Natural killer cell (primary cell): Measurements from ENCODE around the gene COL27A1. TPM values are rescaled to one million over a fixed set of nuclear protein-coding genes. Genes with fewer than 3 reads are reported as not detected.
"Not testable (repeated sequence)": the region's sequence is repeated elsewhere in the genome, so short reads cannot be mapped to it uniquely, and the experiment has no call there.

Experiments
- ATAC-seq, 3 donors: fragments of 150-1000 bp in 2 of 3; fragments of 200-7000 bp in 1 of 3; cut with Tn5 transposase; 1 replicate in 1 of 3; 2 replicates in 2 of 3; pipeline ENCODE4 v1.10.0; 2021; ENCODE audit warnings: mild to moderate bottlenecking in 2 of 3, moderate library complexity in 2 of 3
- DNase-seq, 2 donors: peaks; one replicate each; pipeline versions ENCODE4 v3.0.0 to v3.0.0-alpha.2; 2013 to 2021; ENCODE audit warnings: mixed read lengths in 1 of 2
- H3K27ac ChIP-seq: one replicate; pipeline ENCODE4 v1.5.1; 2013; ENCODE audit warnings: mild to moderate bottlenecking, low read length
- H3K27me3 ChIP-seq: one replicate; pipeline ENCODE4 v1.6.1; 2013; ENCODE audit warnings: low read length; ENCODE audit not compliant: control insufficient read depth, insufficient read depth
- H3K36me3 ChIP-seq: one replicate; pipeline ENCODE4 v1.6.1; 2013; ENCODE audit warnings: low read length; ENCODE audit not compliant: control insufficient read depth, insufficient read depth
- H3K4me1 ChIP-seq: one replicate; pipeline ENCODE4 v1.6.1; 2013; ENCODE audit warnings: low read length; ENCODE audit not compliant: control insufficient read depth, insufficient read depth
- H3K4me3 ChIP-seq: one replicate; pipeline ENCODE4 v1.5.1; 2013; ENCODE audit warnings: low read length
- H3K9me3 ChIP-seq: one replicate; pipeline ENCODE4 v1.6.1; 2013; ENCODE audit warnings: low read length; ENCODE audit not compliant: control insufficient read depth, insufficient read depth
- H3K27ac Mint-ChIP-seq, 2 donors: one replicate each; pipeline ENCODE4 v1.8.0; 2022; ENCODE audit warnings: mild to moderate bottlenecking in 2 of 2, mixed read lengths in 2 of 2, moderate library complexity in 1 of 2
- H3K27me3 Mint-ChIP-seq, 2 donors: one replicate each; pipeline ENCODE4 v1.8.0; 2022; ENCODE audit warnings: low read depth in 2 of 2, mixed read lengths in 2 of 2
- H3K36me3 Mint-ChIP-seq: one replicate; pipeline ENCODE4 v1.8.0; 2022; ENCODE audit warnings: mixed read lengths
- H3K4me1 Mint-ChIP-seq, 2 donors: one replicate each; pipeline ENCODE4 v1.8.0; 2022; ENCODE audit warnings: mixed read lengths in 2 of 2
- H3K4me3 Mint-ChIP-seq: one replicate; pipeline ENCODE4 v1.8.0; 2022; ENCODE audit warnings: mild to moderate bottlenecking, moderate library complexity, mixed read lengths
- H3K9me3 Mint-ChIP-seq, 2 donors: one replicate each; pipeline ENCODE4 v1.8.0; 2022; ENCODE audit warnings: mixed read lengths in 2 of 2
- WGBS: methylation state at CpG from one replicate; pipeline ENCODE4 v1.1.7; 2013; ENCODE audit warnings: missing lambda C conversion rate; ENCODE audit not compliant: insufficient coverage; 5-methylcytosine and 5-hydroxymethylcytosine counted together
- intact Hi-C: fragments of 100-400 bp; cut with micrococcal nuclease; formaldehyde crosslinking; loops from one replicate; pipeline ENCODE4 v1.14.2; 2022
- total RNA-seq, 4 donors: library from RNA; stranded (reverse); fragments of 120-200 nt in 1 of 4; gene quantifications; one replicate each; pipeline versions ENCODE4 v1.2.3 to v1.2.4, GENCODE V29; 2013 to 2022
- TF ChIP-seq, protein P1 (sequence below): fragments of 200-600 bp; IDR thresholded peaks from one replicate; pipeline ENCODE4 v1.8.0; 2022; ENCODE audit warnings: antibody characterized with exemption

The COL27A1 gene
- total RNA-seq, 3 donors from 2014 or later (not counting 1 experiment from before 2014, with no cell fraction given) = not detected

DNA sequence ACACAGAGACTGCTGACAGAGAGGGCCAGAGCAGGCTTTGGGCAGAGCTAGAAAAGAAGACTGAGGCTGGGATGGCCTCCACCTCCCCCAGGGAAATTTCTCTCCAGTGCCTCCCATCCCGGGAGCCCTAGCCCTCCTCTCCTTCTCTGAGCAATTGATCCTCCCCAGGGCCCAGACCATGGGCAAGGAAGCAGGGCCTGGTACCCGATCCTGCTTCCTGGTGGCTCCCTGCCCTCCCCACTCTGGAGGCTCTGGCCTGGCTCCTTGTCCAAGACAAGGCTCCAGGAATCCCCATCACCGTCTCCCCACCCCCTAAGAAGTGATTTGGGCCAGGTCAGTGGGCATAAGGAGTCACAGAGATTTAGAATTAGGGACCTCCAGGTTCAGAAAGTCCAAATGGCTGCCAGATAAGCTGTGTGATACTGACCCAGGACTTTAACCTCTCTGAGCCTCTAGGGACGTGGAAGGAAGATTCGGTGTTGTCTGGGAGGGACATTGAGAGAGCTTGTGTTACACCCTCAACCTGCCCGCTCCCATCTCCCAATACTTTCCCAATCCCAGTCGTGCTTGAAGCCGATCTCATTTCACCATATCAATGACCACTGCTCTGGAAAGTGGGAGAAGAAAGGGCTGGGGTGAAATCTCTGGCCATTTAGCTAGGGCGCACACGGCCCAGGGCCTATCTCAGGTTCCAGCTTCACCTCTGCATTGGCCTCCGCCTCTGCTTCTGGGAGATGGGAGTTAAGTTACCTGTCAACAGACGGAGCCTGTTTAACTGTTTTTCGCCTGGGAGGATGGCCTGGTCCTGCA is 30.5 kb upstream of the COL27A1 start:
- Mint-ChIP-seq H3K4me3 (no peak overlapping the region), H3K36me3 (no peaks in the 10 kb centered on the region), H3K4me1 (no peaks in the 10 kb centered on the region), H3K9me3 (peaks cover 2 to 5% of the 10 kb centered on the region in 2 donors), H3K27ac (no peak overlapping the region), H3K27me3 (peaks cover 16 to 26% of the 10 kb centered on the region in 2 donors)
- Histone ChIP-seq H3K4me1 (no peaks in the 10 kb centered on the region), H3K27ac (no peak overlapping the region), H3K36me3 (no peaks in the 10 kb centered on the region), H3K9me3 (peaks cover 6% of the 10 kb centered on the region), H3K27me3 (no peaks in the 10 kb centered on the region), H3K4me3 (no peak overlapping the region)
- ATAC-seq = no peak
- intact Hi-C loops = no loop called here
- no peak for DNase-seq
- WGBS = 89% methylated on average over 8 of the region's 13 CpGs
- TF ChIP-seq, protein P1, sequence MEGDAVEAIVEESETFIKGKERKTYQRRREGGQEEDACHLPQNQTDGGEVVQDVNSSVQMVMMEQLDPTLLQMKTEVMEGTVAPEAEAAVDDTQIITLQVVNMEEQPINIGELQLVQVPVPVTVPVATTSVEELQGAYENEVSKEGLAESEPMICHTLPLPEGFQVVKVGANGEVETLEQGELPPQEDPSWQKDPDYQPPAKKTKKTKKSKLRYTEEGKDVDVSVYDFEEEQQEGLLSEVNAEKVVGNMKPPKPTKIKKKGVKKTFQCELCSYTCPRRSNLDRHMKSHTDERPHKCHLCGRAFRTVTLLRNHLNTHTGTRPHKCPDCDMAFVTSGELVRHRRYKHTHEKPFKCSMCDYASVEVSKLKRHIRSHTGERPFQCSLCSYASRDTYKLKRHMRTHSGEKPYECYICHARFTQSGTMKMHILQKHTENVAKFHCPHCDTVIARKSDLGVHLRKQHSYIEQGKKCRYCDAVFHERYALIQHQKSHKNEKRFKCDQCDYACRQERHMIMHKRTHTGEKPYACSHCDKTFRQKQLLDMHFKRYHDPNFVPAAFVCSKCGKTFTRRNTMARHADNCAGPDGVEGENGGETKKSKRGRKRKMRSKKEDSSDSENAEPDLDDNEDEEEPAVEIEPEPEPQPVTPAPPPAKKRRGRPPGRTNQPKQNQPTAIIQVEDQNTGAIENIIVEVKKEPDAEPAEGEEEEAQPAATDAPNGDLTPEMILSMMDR = no peak

DNA sequence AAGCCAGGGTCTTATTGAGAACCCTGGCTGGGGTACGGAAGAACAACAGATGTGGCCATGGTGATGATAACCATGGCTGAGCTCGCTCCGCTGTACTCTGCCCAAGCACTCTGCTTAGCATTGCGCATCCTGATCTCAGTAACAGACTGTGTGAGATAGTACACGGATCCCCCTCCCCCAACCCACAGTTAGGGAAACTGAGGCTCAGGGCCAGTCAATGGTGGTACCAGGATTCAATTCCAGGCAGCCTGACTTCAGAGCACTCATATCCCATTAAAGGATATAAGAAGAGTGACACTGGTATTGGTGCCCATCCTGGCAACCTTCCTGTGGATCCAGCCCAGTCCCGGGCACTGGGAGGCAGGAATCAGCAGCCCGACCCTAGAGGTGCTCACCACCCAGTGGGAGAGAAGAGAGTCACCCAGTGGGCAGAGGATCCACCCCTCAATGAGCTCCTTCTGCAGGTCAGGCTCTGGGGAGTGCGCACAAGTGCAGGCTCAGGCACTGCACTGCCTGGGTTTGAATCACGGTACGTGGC is 29.8 kb upstream of the COL27A1 start:
- Mint-ChIP-seq H3K9me3 (peaks cover 2 to 5% of the 10 kb centered on the region in 2 donors), H3K27me3 (peaks cover 15 to 26% of the 10 kb centered on the region in 2 donors), H3K36me3 (no peaks in the 10 kb centered on the region), H3K27ac (no peak overlapping the region), H3K4me3 (no peak overlapping the region), H3K4me1 (no peaks in the 10 kb centered on the region)
- 93% methylated on average over 10 of the region's 10 CpGs for WGBS
- no peaks in the 10 kb centered on the region for H3K36me3 ChIP-seq
- intact Hi-C loops = no loop called here
- H3K27me3 ChIP-seq = no peaks in the 10 kb centered on the region
- H3K9me3 ChIP-seq = peaks cover 6% of the 10 kb centered on the region
- TF ChIP-seq, protein P1 = no peak
- H3K4me3 ChIP-seq = no peak overlapping the region
- H3K27ac ChIP-seq = no peak overlapping the region
- no peak for ATAC-seq
- no peak for DNase-seq
- H3K4me1 ChIP-seq = no peaks in the 10 kb centered on the region

DNA sequence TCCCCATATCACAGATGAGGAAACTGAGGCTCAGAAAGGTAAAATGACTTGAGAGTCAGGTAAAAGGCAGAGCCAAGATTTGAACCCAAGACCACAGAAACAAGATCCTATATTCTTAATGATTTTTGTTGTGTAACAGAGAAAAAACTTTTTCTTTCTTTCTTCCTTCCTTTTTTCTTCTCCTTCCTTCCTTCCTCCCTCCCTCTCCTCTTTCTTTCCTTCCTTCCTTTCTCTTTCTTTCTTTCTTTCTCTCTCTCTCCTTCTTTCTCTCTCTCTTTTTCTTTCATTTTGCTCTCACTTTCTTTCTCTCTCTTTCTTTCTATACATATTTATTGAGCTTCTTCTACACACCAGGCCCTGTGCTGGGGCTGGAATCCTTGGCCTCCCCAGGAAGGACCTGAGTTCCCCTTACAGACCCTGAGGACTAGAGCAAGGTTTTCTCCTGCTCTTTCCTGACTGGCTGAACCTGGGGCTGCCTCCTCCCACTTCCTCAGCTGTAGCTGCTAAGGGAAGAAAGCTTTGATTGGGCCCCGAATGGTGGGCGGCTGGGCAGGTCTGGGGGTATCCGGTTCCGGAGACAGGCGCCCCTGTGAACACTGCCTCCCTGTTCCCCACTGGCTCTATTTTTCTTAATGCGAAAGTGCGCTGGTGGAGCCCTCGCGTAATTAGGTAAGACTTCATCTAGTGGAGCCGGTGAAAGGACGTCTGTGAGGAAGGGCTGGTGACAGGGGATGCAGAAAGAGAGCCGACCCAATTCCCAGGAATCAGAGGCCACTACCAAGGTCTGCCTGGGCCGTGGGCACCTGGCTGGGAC is 28.9 kb upstream of the COL27A1 start:
- H3K9me3 ChIP-seq = peaks cover 6% of the 10 kb centered on the region
- H3K9me3 Mint-ChIP-seq = peaks cover 2 to 5% of the 10 kb centered on the region in 2 donors
- 65% methylated on average over 13 of the region's 13 CpGs for WGBS
- no peaks in the 10 kb centered on the region for H3K27me3 ChIP-seq
- ATAC-seq (no peak), DNase-seq (no peak)
- no peak overlapping the region for H3K27ac Mint-ChIP-seq
- H3K4me3 ChIP-seq = no peak overlapping the region
- no peaks in the 10 kb centered on the region for H3K36me3 Mint-ChIP-seq
- TF ChIP-seq, protein P1 = no peak
- no peaks in the 10 kb centered on the region for H3K4me1 ChIP-seq
- intact Hi-C loops = no loop called here
- no peak overlapping the region for H3K4me3 Mint-ChIP-seq
- no peaks in the 10 kb centered on the region for H3K36me3 ChIP-seq
- H3K27me3 Mint-ChIP-seq = peaks cover 16 to 26% of the 10 kb centered on the region in 2 donors
- H3K27ac ChIP-seq = no peak overlapping the region
- no peaks in the 10 kb centered on the region for H3K4me1 Mint-ChIP-seq

DNA sequence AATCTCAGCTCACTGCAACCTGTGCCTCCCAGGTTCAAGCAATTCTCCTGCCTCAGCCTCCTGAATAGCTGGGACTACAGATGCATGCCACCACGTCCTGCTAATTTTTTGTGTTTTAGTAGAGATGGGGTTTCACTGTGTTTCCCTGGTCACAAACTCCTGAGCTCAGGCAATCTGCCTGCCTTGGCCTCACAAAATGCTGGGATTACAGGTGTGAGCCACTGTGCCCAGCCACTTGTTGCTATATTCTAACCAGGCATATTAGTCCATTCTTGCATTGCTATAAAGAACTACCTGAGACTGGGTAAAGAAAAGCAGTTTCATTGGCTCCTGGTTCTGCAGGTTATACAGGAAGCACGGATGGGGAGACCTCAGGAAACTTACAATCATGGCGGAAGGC is 26.6 kb upstream of the COL27A1 start:
- H3K36me3 ChIP-seq, ATAC-seq, H3K4me1 Mint-ChIP-seq, H3K9me3 Mint-ChIP-seq, intact Hi-C loops, H3K27ac Mint-ChIP-seq, H3K4me1 ChIP-seq, H3K27me3 ChIP-seq, H3K4me3 ChIP-seq, H3K9me3 ChIP-seq, H3K27ac ChIP-seq, H3K36me3 Mint-ChIP-seq, DNase-seq, H3K4me3 Mint-ChIP-seq: not testable (repeated sequence)
- peaks cover 21 to 32% of the 10 kb centered on the region in 2 donors for H3K27me3 Mint-ChIP-seq
- 82% methylated on average over 3 of the region's 3 CpGs for whole genome bisulfite sequencing
